ENCODE results near the gene CES3. TPM values are rescaled to one million over a fixed set of nuclear protein-coding genes. Genes with fewer than 3 reads are reported as not detected.
A peak's percentile ranks its signal among the peaks of the same experiment; 100 is the strongest.

Gene CES3
- total and polyA plus RNA-seq, 11 donors = 0.08 to 1.7 (median 0.88) TPM

DNA sequence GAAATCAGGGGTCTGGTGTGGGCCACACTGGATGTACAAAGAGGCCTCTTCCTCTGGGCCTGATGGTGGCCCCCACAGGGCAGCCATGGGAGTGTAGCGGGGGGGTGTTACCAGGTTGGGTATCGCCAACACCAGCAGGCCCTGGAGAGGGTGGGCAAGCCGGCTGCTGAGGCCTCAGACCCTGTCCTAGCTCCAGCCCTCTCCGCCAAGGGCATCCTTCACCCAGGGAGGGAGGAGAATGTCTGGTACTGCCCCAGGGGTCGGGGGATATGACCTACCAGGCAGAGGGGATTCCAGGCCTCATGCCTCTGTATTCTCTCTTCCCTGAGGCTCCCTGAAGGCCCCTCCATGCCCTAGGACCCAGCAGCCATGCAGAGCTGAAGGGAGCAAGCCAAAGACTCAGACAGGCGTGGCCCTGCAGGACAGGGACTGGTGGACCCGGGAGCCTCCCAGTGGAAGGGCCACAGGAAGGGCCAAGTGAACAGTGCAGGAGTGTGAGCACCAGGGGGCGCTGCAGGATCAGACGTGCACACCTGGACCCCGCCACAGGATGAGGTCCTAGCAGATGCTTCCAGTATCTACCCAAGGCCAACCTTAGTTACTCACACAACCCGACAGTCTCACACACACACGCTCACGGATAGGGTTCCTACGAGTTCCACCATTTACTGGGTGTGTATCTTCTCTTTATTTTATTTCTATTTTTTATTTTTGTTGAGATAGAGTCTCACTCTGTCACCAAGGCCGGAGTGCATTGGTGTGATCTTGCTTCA lies 16.5 kb downstream of the CES3 start:
- no peak overlapping the region for H3K27ac ChIP-seq
- no peak for TF ChIP-seq POLR2A (IDR thresholded peaks at IDR 0.05)
- TF ChIP-seq, protein P1, sequence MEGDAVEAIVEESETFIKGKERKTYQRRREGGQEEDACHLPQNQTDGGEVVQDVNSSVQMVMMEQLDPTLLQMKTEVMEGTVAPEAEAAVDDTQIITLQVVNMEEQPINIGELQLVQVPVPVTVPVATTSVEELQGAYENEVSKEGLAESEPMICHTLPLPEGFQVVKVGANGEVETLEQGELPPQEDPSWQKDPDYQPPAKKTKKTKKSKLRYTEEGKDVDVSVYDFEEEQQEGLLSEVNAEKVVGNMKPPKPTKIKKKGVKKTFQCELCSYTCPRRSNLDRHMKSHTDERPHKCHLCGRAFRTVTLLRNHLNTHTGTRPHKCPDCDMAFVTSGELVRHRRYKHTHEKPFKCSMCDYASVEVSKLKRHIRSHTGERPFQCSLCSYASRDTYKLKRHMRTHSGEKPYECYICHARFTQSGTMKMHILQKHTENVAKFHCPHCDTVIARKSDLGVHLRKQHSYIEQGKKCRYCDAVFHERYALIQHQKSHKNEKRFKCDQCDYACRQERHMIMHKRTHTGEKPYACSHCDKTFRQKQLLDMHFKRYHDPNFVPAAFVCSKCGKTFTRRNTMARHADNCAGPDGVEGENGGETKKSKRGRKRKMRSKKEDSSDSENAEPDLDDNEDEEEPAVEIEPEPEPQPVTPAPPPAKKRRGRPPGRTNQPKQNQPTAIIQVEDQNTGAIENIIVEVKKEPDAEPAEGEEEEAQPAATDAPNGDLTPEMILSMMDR (IDR thresholded peaks at IDR 0.05) = peak; percentile 92 to 98 (median 95)
- H3K9me3 ChIP-seq = no peaks in the 10 kb centered on the region
- peaks cover 0 to 9% (median 0%) of the 10 kb centered on the region in 12 donors for H3K4me1 ChIP-seq
- H3K4me3 ChIP-seq = no peak overlapping the region
- intact Hi-C loops (cut with DNase I) = loop anchor here (1.0 to 10.0 kb wide), 12 partner anchors 123 to 208 kb away; partner anchors contain the start of genes MATCAP1 (in 4 of the 10), B3GNT9 (in 1 of the 10) and PHAF1 (in 1 of the 10)
- peak; percentile 86 to 93 (median 88) for DNase-seq
- ATAC-seq = peak; percentile 91 to 97 (median 96)
- WGBS, 4 donors = 27 to 31% (median 29%) methylated on average over 11 to 15 of the region's 15 CpGs
- H3K36me3 ChIP-seq = no peaks in the 10 kb centered on the region
- no peaks in the 10 kb centered on the region for H3K27me3 ChIP-seq

DNA sequence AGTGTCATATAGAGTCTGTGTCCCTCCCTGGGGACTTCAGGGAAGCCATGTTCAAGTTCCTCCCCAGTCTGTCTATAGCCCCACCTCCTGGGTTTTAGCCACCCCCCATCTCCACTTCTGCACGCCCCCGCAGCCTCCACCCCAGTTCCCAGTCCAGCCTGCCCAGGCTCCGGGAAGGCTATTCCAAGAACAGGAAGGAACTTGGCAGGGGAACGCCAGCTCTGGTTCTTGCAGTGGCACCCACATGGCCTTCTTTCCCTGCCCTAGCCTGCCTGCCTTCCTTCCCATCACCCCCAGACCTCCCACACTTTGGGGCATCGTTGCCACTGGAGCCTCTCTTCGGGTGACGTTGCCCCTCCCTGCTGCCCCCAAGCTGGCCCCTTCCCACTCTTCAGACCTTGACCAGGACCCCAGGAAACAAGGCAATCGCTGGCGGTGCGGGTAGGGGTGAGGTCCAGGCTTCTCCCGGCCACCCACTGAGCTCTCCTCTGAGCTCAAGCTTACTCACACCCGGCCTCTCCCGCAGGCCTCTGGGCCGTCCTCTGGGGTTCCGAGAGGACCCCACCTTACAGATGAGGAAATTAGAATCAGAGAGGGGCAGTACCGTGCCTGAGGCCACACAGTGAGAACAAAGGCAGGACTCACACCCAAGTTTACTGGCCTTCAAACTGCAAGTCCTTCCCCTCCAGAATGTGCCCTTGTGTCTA lies 18.1 kb downstream of the CES3 start:
- H3K27ac ChIP-seq = no peak overlapping the region
- DNase-seq = peak in 4 of 5 donors; percentile 40 to 65 (median 62)
- no peak overlapping the region for H3K4me3 ChIP-seq
- H3K4me1 ChIP-seq = peaks cover 0 to 9% (median 0%) of the 10 kb centered on the region in 12 donors
- 59 to 67% (median 64%) methylated on average over 11 to 16 of the region's 16 CpGs for WGBS, 4 donors
- H3K27me3 ChIP-seq = no peaks in the 10 kb centered on the region
- no peaks in the 10 kb centered on the region for H3K36me3 ChIP-seq
- intact Hi-C loops (cut with DNase I) = loop anchor here in 5 of 10 donors (2.0 to 10.0 kb wide), 4 partner anchors 123 to 206 kb away; partner anchors contain the start of genes MATCAP1 (in 3 of the 5) and PHAF1 (in 1 of the 5)
- no peak for TF ChIP-seq POLR2A (IDR thresholded peaks at IDR 0.05)
- peaks cover 0 to 2% (median 0%) of the 10 kb centered on the region in 12 donors for H3K9me3 ChIP-seq
- ATAC-seq = peak; percentile 38 to 73 (median 60)

DNA sequence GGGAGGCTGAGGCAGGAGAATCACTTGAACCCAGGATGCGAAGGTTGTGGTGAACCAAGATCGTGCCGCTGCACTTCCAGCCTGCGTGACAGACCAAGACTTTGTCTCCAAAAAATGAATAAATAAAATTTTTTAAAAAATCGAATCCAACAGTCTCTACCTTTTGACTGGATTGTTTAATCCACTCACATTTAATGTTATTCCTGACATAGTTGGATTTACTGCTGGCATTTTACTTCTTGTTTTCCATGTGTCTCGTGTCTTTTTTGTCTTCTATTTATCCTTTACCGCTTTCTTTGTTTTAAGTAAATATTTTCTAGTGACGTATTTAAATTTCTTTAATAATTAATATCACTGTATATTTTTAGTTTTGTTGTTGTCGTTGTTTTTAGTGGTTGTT lies 22.0 kb downstream of the CES3 start:
- Histone ChIP-seq H3K9me3 (peaks cover 0 to 2% (median 0%) of the 10 kb centered on the region in 12 donors), H3K27me3 (no peaks in the 10 kb centered on the region), H3K27ac (no peak overlapping the region), H3K36me3 (no peaks in the 10 kb centered on the region), H3K4me1 (peaks cover 0 to 8% (median 0%) of the 10 kb centered on the region in 12 donors), H3K4me3 (no peak overlapping the region)
- 94 to 96% (median 95%) methylated on average over 9 of the region's 9 CpGs for WGBS, 4 donors
- TF ChIP-seq POLR2A (IDR thresholded peaks at IDR 0.05) = no peak
- TF ChIP-seq, protein P1 (IDR thresholded peaks at IDR 0.05) = no peak
- no peak for ATAC-seq
- DNase-seq = peak in 1 of 5 donors; percentile 14
- intact Hi-C loops (cut with DNase I) = no loop called here

DNA sequence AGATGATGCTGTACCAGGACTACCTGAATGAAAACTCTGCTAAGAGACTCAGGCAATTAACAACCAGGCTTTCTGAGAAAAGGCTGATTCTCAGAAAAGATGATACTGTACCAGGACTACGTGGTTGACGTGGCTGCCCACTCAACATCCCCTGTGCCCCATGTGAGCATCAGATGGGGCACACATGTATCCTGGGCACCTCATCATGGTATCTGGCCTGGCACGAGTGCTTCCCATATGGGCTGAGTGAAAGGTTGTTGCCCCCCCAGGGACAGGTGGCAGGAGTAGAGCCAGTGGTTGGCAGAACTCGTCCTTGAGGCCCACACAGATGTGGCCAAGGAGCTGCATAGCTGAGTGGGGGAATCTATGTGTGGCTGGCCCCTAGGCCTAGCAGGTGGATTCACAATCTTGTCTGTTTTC lies 23.8 kb downstream of the CES3 start:
- Histone ChIP-seq H3K27me3 (no peaks in the 10 kb centered on the region), H3K4me3 (no peak overlapping the region), H3K27ac (peak overlapping the region in 1 of 12 donors; percentile 42), H3K9me3 (peaks cover 0 to 2% (median 0%) of the 10 kb centered on the region in 12 donors), H3K36me3 (no peaks in the 10 kb centered on the region), H3K4me1 (no peaks in the 10 kb centered on the region)
- DNase-seq (no peak), ATAC-seq (no peak)
- intact Hi-C loops (cut with DNase I) = no loop called here
- 87 to 96% (median 91%) methylated on average over 2 to 4 of the region's 4 CpGs for WGBS, 4 donors
- TF ChIP-seq POLR2A (IDR thresholded peaks at IDR 0.05) = no peak
- TF ChIP-seq, protein P1 (IDR thresholded peaks at IDR 0.05) = no peak
